K562 (cell line): Measurements from ENCODE around the gene LCN1. TPM values are rescaled to one million over a fixed set of nuclear protein-coding genes. Genes with fewer than 3 reads are reported as not detected.

Experiments
- ATAC-seq: fragments of 200-7000 bp; cut with Tn5 transposase; 3 replicates; pipeline ENCODE4 v1.9.1; 2020; ENCODE audit warnings: moderate library complexity
- BruUV-seq: library from RNA; stranded (reverse); fragments of 400-500 nt; replicated peaks from 2 replicates; lab custom pipeline; 2021; lab: Mats Ljungman, UMichigan
- CTCF ChIA-PET: fragments of 300-600 bp; formaldehyde crosslinking; extraction: SDS; loops from one replicate; lab custom pipeline; 2021; ENCODE audit warnings: low intra/inter-chr PET ratio; lab: Yijun Ruan, JAX
- POLR2A ChIA-PET: fragments of 300-600, 350-650 bp; sonication (Branson Sonifier 250); formaldehyde crosslinking; extraction: SDS; loops from one replicate; lab custom pipeline; 2021; ENCODE audit warnings: antibody characterized with exemption, inconsistent platforms; lab: Yijun Ruan, JAX
- DNase-seq, 4 experiments: peaks; one replicate each; pipeline versions ENCODE4 v3.0.0 to v3.0.0-alpha.2; 2011 to 2018; ENCODE audit warnings: low spot score in 3 of 4, mixed read lengths in 3 of 4; ENCODE audit errors: extremely low read depth in 1 of 4
- FAIRE-seq: peaks from 2 replicates; lab custom pipeline; 2011; peaks lifted over from hg19 to GRCh38; lab: Jason Lieb, UNC
- H2AFZ ChIP-seq: 2 replicates; pipeline ENCODE4 v1.6.0; 2011; ENCODE audit warnings: low read depth, low read length, control low read depth, inconsistent platforms
- H3K27ac ChIP-seq: fragments of 200-600 bp; 3 replicates; pipeline ENCODE4 v1.8.0; 2011; ENCODE audit warnings: low read depth, mild to moderate bottlenecking, control low read depth, inconsistent platforms, low read length, moderate library complexity, mixed read lengths; ENCODE audit errors: extremely low read depth
- H3K27me3 ChIP-seq, 2 experiments: fragments of 300-600 bp in 1 of 2; 2 replicates in 1 of 2; 3 replicates in 1 of 2; pipeline versions ENCODE4 v1.6.0 to v1.8.0; 2011; ENCODE audit warnings: inconsistent platforms in 2 of 2, low read length in 2 of 2, mild to moderate bottlenecking in 1 of 2, mixed read lengths in 1 of 2, moderate library complexity in 1 of 2; ENCODE audit not compliant: control insufficient read depth in 2 of 2, insufficient read depth in 2 of 2
- H3K36me3 ChIP-seq: fragments of 300-600 bp; 3 replicates; pipeline ENCODE4 v1.8.0; 2011; ENCODE audit warnings: mild to moderate bottlenecking, low read length, inconsistent platforms; ENCODE audit not compliant: control insufficient read depth, insufficient read depth
- H3K4me1 ChIP-seq, 2 experiments: fragments of 200-600 bp in 1 of 2; replicated peaks in 1 of 2; 2 replicates in 1 of 2; 3 replicates in 1 of 2; pipeline versions ENCODE4 v1.5.1 to v1.8.0; 2011; ENCODE audit warnings: inconsistent platforms in 2 of 2, low read length in 2 of 2, mild to moderate bottlenecking in 1 of 2, mixed read lengths in 1 of 2, moderate library complexity in 1 of 2; ENCODE audit not compliant: control insufficient read depth in 2 of 2, insufficient read depth in 2 of 2
- H3K4me2 ChIP-seq: 2 replicates; pipeline ENCODE4 v1.6.1; 2011; ENCODE audit warnings: low read length, control low read depth, inconsistent platforms, mixed read lengths; ENCODE audit not compliant: insufficient read depth
- H3K4me3 ChIP-seq: fragments of 200-600 bp; sonication (generic), shearing (Covaris generic); 2 replicates; pipeline ENCODE4 v1.5.1; 2016; ENCODE audit warnings: control low read depth, inconsistent platforms
- H3K79me2 ChIP-seq: fragments of 200-600 bp; 3 replicates; pipeline ENCODE4 v1.8.0; 2011; ENCODE audit warnings: low read length, inconsistent platforms; ENCODE audit not compliant: control insufficient read depth, insufficient read depth
- H3K9ac ChIP-seq, 2 experiments: 2 replicates each; pipeline versions ENCODE4 v1.6.0 to v1.6.1; 2011; ENCODE audit warnings: low read depth in 2 of 2, low read length in 2 of 2, control low read depth in 1 of 2, inconsistent platforms in 1 of 2, mild to moderate bottlenecking in 1 of 2, mixed read lengths in 1 of 2; ENCODE audit not compliant: insufficient read depth in 1 of 2
- H3K9me1 ChIP-seq: one replicate; pipeline ENCODE4 v1.6.0; 2011; ENCODE audit warnings: inconsistent platforms, mild to moderate bottlenecking, low read length, moderate library complexity; ENCODE audit not compliant: control insufficient read depth, insufficient read depth
- H3K9me3 ChIP-seq: replicated peaks from 2 replicates; pipeline ENCODE4 v1.5.1; 2011; ENCODE audit warnings: low read depth, low read length, inconsistent platforms; ENCODE audit not compliant: control insufficient read depth, insufficient read depth
- H4K20me1 ChIP-seq: replicated peaks from 2 replicates; pipeline ENCODE4 v1.6.1; 2011; ENCODE audit warnings: low read length, inconsistent platforms, mixed read lengths; ENCODE audit not compliant: control insufficient read depth, insufficient read depth
- ETV1 ChIP-seq: fragments of 450-650 bp; conservative IDR thresholded peaks from 2 replicates; pipeline ENCODE4 v1.6.1; 2016; ENCODE audit warnings: missing genetic modification characterization, control low read depth, low read depth, missing compliant biosample characterization
- JUND ChIP-seq, 2 experiments: IDR thresholded peaks; 2 replicates in 1 of 2; 3 replicates in 1 of 2; pipeline ENCODE4 v1.6.1; 2011; ENCODE audit warnings: borderline replicate concordance in 2 of 2, low read depth in 2 of 2, low read length in 2 of 2, improper control_type of control experiment in 1 of 2, missing biosample characterization in 1 of 2, missing genetic modification characterization in 1 of 2, missing genetic modification reagents in 1 of 2
- LEF1 ChIP-seq: fragments of 450-650 bp; IDR thresholded peaks from 2 replicates; pipeline ENCODE4 v1.6.1; 2016; ENCODE audit warnings: mild to moderate bottlenecking
- MCM7 ChIP-seq, 2 experiments: fragments of 450-650 bp; IDR thresholded peaks; 2 replicates each; pipeline ENCODE4 v1.6.1; 2016 to 2018
- RERE ChIP-seq: sonication (generic); formaldehyde crosslinking; IDR thresholded peaks from 2 replicates; pipeline ENCODE4 v1.8.0; 2023; ENCODE audit warnings: missing genetic modification reagents, mild to moderate bottlenecking, borderline replicate concordance
- SMARCC2 ChIP-seq: fragments of 450-650 bp; IDR thresholded peaks from 2 replicates; pipeline ENCODE4 v1.6.1; 2017; ENCODE audit warnings: antibody characterized with exemption, moderate library complexity, mild to moderate bottlenecking, low read depth
- SPI1 ChIP-seq: IDR thresholded peaks from 2 replicates; pipeline ENCODE4 v1.6.1; 2011; ENCODE audit warnings: low read depth, low read length, control low read depth, borderline replicate concordance
- U2AF1 ChIP-seq: fragments of 200-400 bp; formaldehyde crosslinking; optimal IDR thresholded peaks from 2 replicates; pipeline ENCODE3; 2017; ENCODE audit warnings: mild to moderate bottlenecking, low read depth, low read length, moderate library complexity
- ZMIZ1 ChIP-seq, 2 experiments: fragments of 150-350 bp in 1 of 2; IDR thresholded peaks; 2 replicates each; pipeline ENCODE4 v1.6.1; 2012 to 2016; ENCODE audit warnings: low read depth in 2 of 2, low read length in 2 of 2, mild to moderate bottlenecking in 1 of 2, moderate library complexity in 1 of 2
- ZNF384 ChIP-seq: IDR thresholded peaks from 2 replicates; pipeline ENCODE4 v1.6.1; 2012; ENCODE audit warnings: low read depth, low read length, improper control_type of control experiment
- ZNF830 ChIP-seq: fragments of 250-450 bp; sonication (Bioruptor Pico); IDR thresholded peaks from 2 replicates; pipeline ENCODE4 v1.5.0; 2021; ENCODE audit warnings: mild to moderate bottlenecking
- WGBS: fragments of 100-300 bp; shearing (Covaris generic); methylation state at CpG from one replicate; pipeline ENCODE4 v1.1.6; 2016; ENCODE audit warnings: low coverage, mixed read lengths; ENCODE audit not compliant: insufficient coverage; ENCODE audit errors: missing lambda C conversion rate; 5-methylcytosine and 5-hydroxymethylcytosine counted together
- in situ Hi-C: fragments of 300-500 bp; cut with MboI; formaldehyde crosslinking; loops from 4 replicates; pipeline ENCODE4 v1.15.0; 2018; ENCODE audit warnings: inconsistent platforms, mixed read lengths
- intact Hi-C: fragments of 100-400 bp; cut with micrococcal nuclease; formaldehyde crosslinking; loops from 2 replicates; pipeline ENCODE4 v1.14.2; 2022
- polyA plus RNA-seq, 8 experiments: library from polyadenylated mRNA; depleted of rRNA in 4 of 8; stranded (reverse) in 5 of 8; unstranded in 3 of 8; fragments of >200 nt; fragmentation: Nextera tagmentation in 2 of 8; fragmentation: Illumina TruSeq in 1 of 8; extraction: Ambion mirVana in 2 of 8; extraction: Trizol in 1 of 8; gene quantifications; 2 replicates each; pipeline versions ENCODE4 v1.2.1 to v1.2.3, GENCODE V29; 2011 to 2014; ENCODE audit warnings: inconsistent platforms in 1 of 8, missing spikeins in 1 of 8
- total RNA-seq, 7 experiments: library from RNA; depleted of rRNA in 6 of 7; stranded (reverse); fragments of >200 nt in 6 of 7; fragmentation: Illumina TruSeq in 2 of 7; extraction: Trizol in 2 of 7; gene quantifications; 2 replicates each; pipeline versions ENCODE4 v1.2.1 to v1.2.3, GENCODE V29; 2011 to 2021; ENCODE audit warnings: low replicate concordance in 1 of 7

The LCN1 gene
- total and polyA plus RNA-seq, 9 of the 15 experiments (the other 6 are each of a cell fraction or from before 2014, with no cell fraction given): not detected

GRCh38 chr9:135519179-135519971, 1.9 kb upstream of the LCN1 start (continued):
- TF ChIP-seq U2AF1: no peak
- TF ChIP-seq ZMIZ1 (IDR thresholded peaks at IDR 0.05; ENCODE audit: low read depth in 2 of 2, low read length in 2 of 2): no peak
- 0 out of 2 replicates have a peak, but pooled peaks have one; percentile 10 for TF ChIP-seq SPI1
- no peak for TF ChIP-seq LEF1
- TF ChIP-seq ETV1: peak; percentile 69
- TF ChIP-seq ZNF384: no peak

GRCh38 chr9:135521608-135522095, 412 bp downstream of the LCN1 start:
- no TSS peak for BruUV-seq
- Histone ChIP-seq H3K36me3 (no peaks in the 10 kb centered on the region), H3K4me2 (no peak overlapping the region), H3K4me3 (no peak overlapping the region), H2AFZ (no peak overlapping the region), H3K9me1 (no peaks in the 10 kb centered on the region), H3K9me3 (no peaks in the 10 kb centered on the region), H3K27me3 (0 out of 5 replicates have a peak, but pooled peaks cover 0 to 2% of the 10 kb centered on the region in 2 experiments), H3K27ac (no peak overlapping the region), H4K20me1 (no peaks in the 10 kb centered on the region), H3K9ac (no peak overlapping the region), H3K79me2 (no peaks in the 10 kb centered on the region), H3K4me1 (peaks cover 4 to 34% of the 10 kb centered on the region in 2 experiments; a peak in 3 of 5 replicates)
- 0% methylated on average over 2 of the region's 11 CpGs for WGBS
- FAIRE-seq: no peak
- intact Hi-C loops (no loop called here), in situ Hi-C loops (no loop called here)
- POLR2A ChIA-PET: no interaction called here
- ATAC-seq: no peak
- CTCF ChIA-PET: no interaction called here
- no peak for DNase-seq
- TF ChIP-seq ZNF830 (CRISPR knock-in tag) (no peak), JUND (IDR thresholded peaks at IDR 0.05; ENCODE audit: borderline replicate concordance, low read depth, low read length) (no peak), JUND (tag; IDR thresholded peaks at IDR 0.05; ENCODE audit: borderline replicate concordance, low read depth, low read length) (no peak), MCM7 (IDR thresholded peaks at IDR 0.05) (no peak), RERE (CRISPR knock-in tag) (no peak), SMARCC2 (no peak)
